Suprapubic skin (tissue), 4 donors: ENCODE results near the gene UBE2D2.

Source experiments
- EP300 ChIP-seq: sonication (generic); formaldehyde crosslinking; IDR thresholded peaks from one replicate; pipeline ENCODE4 v1.6.1; 2017; ENCODE audit warnings: antibody characterized with exemption
- POLR2A ChIP-seq, 2 donors: fragments of 450-650 bp; IDR thresholded peaks; one replicate each; pipeline ENCODE4 v1.6.1; 2017; ENCODE audit warnings: antibody characterized with exemption in 2 of 2, mild to moderate bottlenecking in 2 of 2, moderate library complexity in 2 of 2
- POLR2AphosphoS5 ChIP-seq, 3 donors: sonication (generic); formaldehyde crosslinking; IDR thresholded peaks; one replicate each; pipeline ENCODE4 v1.6.1; 2017; ENCODE audit warnings: antibody characterized with exemption in 3 of 3
- TF ChIP-seq, protein P1 (sequence below), 2 donors: fragments of 200-600 bp in 1 of 2; fragments of 450-650 bp in 1 of 2; sonication (generic) in 1 of 2; IDR thresholded peaks; one replicate each; pipeline ENCODE4 v1.5.1; 2016 to 2019; ENCODE audit warnings: antibody characterized with exemption in 2 of 2, mild to moderate bottlenecking in 1 of 2, moderate library complexity in 1 of 2

DNA sequence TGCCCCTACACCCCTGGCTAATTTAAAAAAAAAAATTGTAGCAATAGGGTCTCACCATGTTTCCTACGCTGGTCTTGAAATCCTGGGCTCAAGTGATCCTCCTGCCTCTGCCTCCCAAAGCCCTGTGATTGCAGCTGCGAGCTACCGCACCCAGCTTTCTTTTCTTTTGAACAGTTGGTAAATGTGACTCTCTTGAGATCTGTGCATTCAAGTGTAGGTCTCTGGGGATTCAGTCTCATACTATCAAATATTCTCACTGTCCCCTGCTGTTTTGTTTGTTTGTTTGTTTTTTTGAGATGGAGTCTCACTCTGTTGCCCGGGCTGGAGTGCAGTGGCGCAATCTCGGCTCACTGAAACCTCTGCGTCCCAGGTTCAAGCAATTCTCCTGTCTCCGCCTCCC lies 44.7 kb downstream of the UBE2D2 start:
- TF ChIP-seq, protein P1, sequence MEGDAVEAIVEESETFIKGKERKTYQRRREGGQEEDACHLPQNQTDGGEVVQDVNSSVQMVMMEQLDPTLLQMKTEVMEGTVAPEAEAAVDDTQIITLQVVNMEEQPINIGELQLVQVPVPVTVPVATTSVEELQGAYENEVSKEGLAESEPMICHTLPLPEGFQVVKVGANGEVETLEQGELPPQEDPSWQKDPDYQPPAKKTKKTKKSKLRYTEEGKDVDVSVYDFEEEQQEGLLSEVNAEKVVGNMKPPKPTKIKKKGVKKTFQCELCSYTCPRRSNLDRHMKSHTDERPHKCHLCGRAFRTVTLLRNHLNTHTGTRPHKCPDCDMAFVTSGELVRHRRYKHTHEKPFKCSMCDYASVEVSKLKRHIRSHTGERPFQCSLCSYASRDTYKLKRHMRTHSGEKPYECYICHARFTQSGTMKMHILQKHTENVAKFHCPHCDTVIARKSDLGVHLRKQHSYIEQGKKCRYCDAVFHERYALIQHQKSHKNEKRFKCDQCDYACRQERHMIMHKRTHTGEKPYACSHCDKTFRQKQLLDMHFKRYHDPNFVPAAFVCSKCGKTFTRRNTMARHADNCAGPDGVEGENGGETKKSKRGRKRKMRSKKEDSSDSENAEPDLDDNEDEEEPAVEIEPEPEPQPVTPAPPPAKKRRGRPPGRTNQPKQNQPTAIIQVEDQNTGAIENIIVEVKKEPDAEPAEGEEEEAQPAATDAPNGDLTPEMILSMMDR (IDR thresholded peaks at IDR 0.05) = no peak
- no peak for TF ChIP-seq EP300
- no peak for TF ChIP-seq POLR2AphosphoS5 (IDR thresholded peaks at IDR 0.05)
- TF ChIP-seq POLR2A (IDR thresholded peaks at IDR 0.05) = no peak
